Sigmoid colon (tissue), 7 donors: Measurements from ENCODE around the gene TFCP2L1. TPM values are rescaled to one million over a fixed set of nuclear protein-coding genes. Genes with fewer than 3 reads are reported as not detected.

Experiments used
- DNase-seq: peaks from one replicate; pipeline ENCODE4 v3.0.0-alpha.2; 2019
- H3K27ac ChIP-seq, 4 donors: fragments of 200-600 bp; sonication (generic); one replicate each; pipeline ENCODE4 v1.5.1; 2016 to 2019; ENCODE audit warnings: mild to moderate bottlenecking in 1 of 4
- H3K27me3 ChIP-seq, 3 donors: fragments of 200-600 bp; sonication (generic); one replicate each; pipeline ENCODE4 v1.5.1; 2019; ENCODE audit warnings: mild to moderate bottlenecking in 1 of 3
- H3K36me3 ChIP-seq, 4 donors: fragments of 200-600 bp; sonication (generic); one replicate each; pipeline ENCODE4 v1.5.1; 2016 to 2019
- H3K4me1 ChIP-seq, 4 donors: fragments of 200-600 bp; sonication (generic); one replicate each; pipeline ENCODE4 v1.5.1; 2017 to 2019
- H3K4me3 ChIP-seq, 4 donors: fragments of 200-600 bp; sonication (generic); one replicate each; pipeline ENCODE4 v1.5.1; 2017 to 2019; ENCODE audit warnings: mild to moderate bottlenecking in 2 of 4, moderate library complexity in 1 of 4
- H3K9me3 ChIP-seq, 4 donors: fragments of 200-600 bp in 3 of 4; sonication (generic) in 3 of 4; one replicate each; pipeline versions ENCODE4 v1.5.1 to v1.6.1; 2013 to 2019
- CTCF ChIP-seq, 4 experiments: fragments of 450-650 bp in 3 of 4; fragments of 200-600 bp in 1 of 4; IDR thresholded peaks; one replicate each; pipeline ENCODE4 v1.5.1; 2016 to 2019; ENCODE audit warnings: antibody characterized with exemption in 4 of 4, mild to moderate bottlenecking in 3 of 4, moderate library complexity in 2 of 4
- EP300 ChIP-seq, 4 donors: sonication (generic); formaldehyde crosslinking; IDR thresholded peaks; one replicate each; pipeline ENCODE4 v1.6.1; 2017; ENCODE audit warnings: antibody characterized with exemption in 4 of 4
- POLR2A ChIP-seq, 2 donors: fragments of 450-650 bp; IDR thresholded peaks; one replicate each; pipeline ENCODE4 v1.6.1; 2016; ENCODE audit warnings: antibody characterized with exemption in 2 of 2, mild to moderate bottlenecking in 2 of 2, moderate library complexity in 2 of 2
- POLR2AphosphoS5 ChIP-seq, 4 donors: sonication (generic); formaldehyde crosslinking; IDR thresholded peaks; one replicate each; pipeline ENCODE4 v1.6.1; 2017; ENCODE audit warnings: antibody characterized with exemption in 4 of 4
- WGBS, 2 donors: extraction: QIAGEN DNeasy Blood & Tissue Kit; methylation state at CpG; one replicate each; pipeline ENCODE4 v1.1.7; 2013; 5-methylcytosine and 5-hydroxymethylcytosine counted together
- intact Hi-C: fragments of 100-400 bp; cut with DNase I; formaldehyde crosslinking; loops from one replicate; pipeline ENCODE4 v1.15.1; 2023
- polyA plus RNA-seq, 3 donors: library from polyadenylated mRNA; stranded (reverse); fragments of 200-250 nt; gene quantifications; one replicate each; pipeline ENCODE4 v1.2.3, GENCODE V29; 2013
- total RNA-seq, 4 donors: library from RNA; depleted of rRNA; stranded (reverse); fragments of >200 nt; gene quantifications; one replicate each; pipeline ENCODE4 v1.1.0, GENCODE V29; 2016
- donor health status: healthy with polysubstance abuse.
- donor health status: Bipolar disorder and iron deficiency.
- donor health status: healthy.

The TFCP2L1 gene
- total and polyA plus RNA-seq, 7 donors, result 0.14 to 35.5 (median 0.55) TPM

GRCh38 chr2:121253674-121254240 lies 31.2 kb downstream of the TFCP2L1 start:
- Histone ChIP-seq H3K36me3 (no peaks in the 10 kb centered on the region), H3K27ac (no peak overlapping the region), H3K27me3 (no peaks in the 10 kb centered on the region), H3K4me1 (no peaks in the 10 kb centered on the region), H3K9me3 (no peaks in the 10 kb centered on the region), H3K4me3 (no peak overlapping the region)
- intact Hi-C loops, result no loop called here
- 95 to 96% methylated on average over 13 of the region's 13 CpGs for WGBS, 2 donors
- DNase-seq, result peak; percentile 46
- no peak for TF ChIP-seq EP300 (IDR thresholded peaks at IDR 0.05)
- TF ChIP-seq POLR2AphosphoS5 (IDR thresholded peaks at IDR 0.05), result no peak
- TF ChIP-seq POLR2A (IDR thresholded peaks at IDR 0.05), result no peak
- TF ChIP-seq CTCF (IDR thresholded peaks at IDR 0.05), result no peak

- TF ChIP-seq POLR2AphosphoS5 (IDR thresholded peaks at IDR 0.05), result no peak
- no peak for TF ChIP-seq POLR2A (IDR thresholded peaks at IDR 0.05)
- no peak for TF ChIP-seq CTCF (IDR thresholded peaks at IDR 0.05)
- no peak for TF ChIP-seq EP300 (IDR thresholded peaks at IDR 0.05)
- 93% methylated on average over 12 of the region's 12 CpGs for WGBS, 2 donors
- Histone ChIP-seq H3K4me3 (no peak overlapping the region), H3K36me3 (no peaks in the 10 kb centered on the region), H3K9me3 (no peaks in the 10 kb centered on the region), H3K4me1 (no peaks in the 10 kb centered on the region), H3K27ac (no peak overlapping the region), H3K27me3 (no peaks in the 10 kb centered on the region)
- intact Hi-C loops, result no loop called here
- DNase-seq, result peak; percentile 36
These were observed 31.9 kb downstream of the TFCP2L1 start for GRCh38 chr2:121253021-121253673.

- TF ChIP-seq CTCF (IDR thresholded peaks at IDR 0.05) (no peak), POLR2A (IDR thresholded peaks at IDR 0.05) (no peak), EP300 (IDR thresholded peaks at IDR 0.05) (no peak), POLR2AphosphoS5 (IDR thresholded peaks at IDR 0.05) (no peak)
- WGBS, 2 donors, result 93 to 94% methylated on average over 1 of the region's 1 CpG
These were observed 33.5 kb downstream of the TFCP2L1 start for GRCh38 chr2:121251497-121251896.

GRCh38 chr2:121248766-121249343 lies 36.1 kb downstream of the TFCP2L1 start:
- TF ChIP-seq EP300 (IDR thresholded peaks at IDR 0.05), result no peak
- no peak for TF ChIP-seq CTCF (IDR thresholded peaks at IDR 0.05)
- no peak for TF ChIP-seq POLR2A (IDR thresholded peaks at IDR 0.05)
- TF ChIP-seq POLR2AphosphoS5 (IDR thresholded peaks at IDR 0.05), result no peak
- no peaks in the 10 kb centered on the region for H3K36me3 ChIP-seq
- H3K4me3 ChIP-seq, result no peak overlapping the region
- intact Hi-C loops, result no loop called here
- H3K4me1 ChIP-seq, result no peaks in the 10 kb centered on the region
- no peak overlapping the region for H3K27ac ChIP-seq
- H3K27me3 ChIP-seq, result no peaks in the 10 kb centered on the region
- no peaks in the 10 kb centered on the region for H3K9me3 ChIP-seq
- 87 to 88% methylated on average over 18 of the region's 18 CpGs for WGBS, 2 donors
- no peak for DNase-seq

More at GRCh38 chr2:121251497-121251896, 33.5 kb downstream of the TFCP2L1 start:
- Histone ChIP-seq H3K36me3 (no peaks in the 10 kb centered on the region), H3K4me3 (no peak overlapping the region), H3K27ac (no peak overlapping the region), H3K4me1 (no peaks in the 10 kb centered on the region), H3K9me3 (no peaks in the 10 kb centered on the region), H3K27me3 (no peaks in the 10 kb centered on the region)
- DNase-seq, result no peak
- intact Hi-C loops, result no loop called here
